Osteocyte (in vitro differentiated cells): ENCODE results near the gene BTBD2. TPM values are rescaled to one million over a fixed set of nuclear protein-coding genes. Genes with fewer than 3 reads are reported as not detected.

ENCODE experiments used
- DNase-seq: peaks from one replicate; pipeline ENCODE4 v3.0.0; 2021; ENCODE audit warnings: mixed read lengths; ENCODE audit not compliant: unreplicated experiment; ENCODE audit errors: extremely low spot score
- H3K27ac Mint-ChIP-seq: one replicate; pipeline ENCODE4 v1.8.0; 2021; ENCODE audit warnings: mild to moderate bottlenecking, mixed read lengths; ENCODE audit not compliant: unreplicated experiment
- H3K27me3 Mint-ChIP-seq: one replicate; pipeline ENCODE4 v1.8.0; 2021; ENCODE audit warnings: mixed read lengths; ENCODE audit not compliant: unreplicated experiment
- H3K36me3 Mint-ChIP-seq: one replicate; pipeline ENCODE4 v1.8.0; 2021; ENCODE audit warnings: mixed read lengths; ENCODE audit not compliant: unreplicated experiment
- H3K4me1 Mint-ChIP-seq: one replicate; pipeline ENCODE4 v1.8.0; 2021; ENCODE audit warnings: mixed read lengths; ENCODE audit not compliant: unreplicated experiment
- H3K4me3 Mint-ChIP-seq: one replicate; pipeline ENCODE4 v1.8.0; 2021; ENCODE audit warnings: mild to moderate bottlenecking, moderate library complexity, mixed read lengths; ENCODE audit not compliant: unreplicated experiment
- H3K9me3 Mint-ChIP-seq: one replicate; pipeline ENCODE4 v1.8.0; 2021; ENCODE audit warnings: mixed read lengths; ENCODE audit not compliant: unreplicated experiment
- CTCF ChIP-seq: fragments of 200-600 bp; sonication (generic); IDR thresholded peaks from 2 replicates; pipeline ENCODE4 v1.5.0; 2021; ENCODE audit warnings: antibody characterized with exemption, mild to moderate bottlenecking, moderate library complexity
- total RNA-seq: library from RNA; stranded (reverse); gene quantifications from 2 replicates; pipeline ENCODE4 v1.2.1, GENCODE V29; 2021

Gene BTBD2
- total RNA-seq, 1 donor from 2014 or later: 86.0 TPM

- Mint-ChIP-seq H3K9me3 (no peaks in the 10 kb centered on the region), H3K36me3 (no peaks in the 10 kb centered on the region), H3K27me3 (no peaks in the 10 kb centered on the region), H3K4me1 (peaks cover 21% of the 10 kb centered on the region), H3K4me3 (peak within 1 kb of the TSS; percentile 84), H3K27ac (peak within 1 kb of the TSS; percentile 96)
- no peak for DNase-seq
- TF ChIP-seq CTCF: no peak
Measured at GRCh38 chr19:1941146-1942077, 74.1 kb downstream of the BTBD2 start, which contains the start of gene CSNK1G2. Gene CSNK1G2 (plus strand): TSS chr19:1941172. CDS start chr19:1969773, 28,601 bp downstream.

GRCh38 chr19:1938071-1938470, 77.4 kb downstream of the BTBD2 start:
- Mint-ChIP-seq H3K27ac (no peak overlapping the region), H3K36me3 (no peaks in the 10 kb centered on the region), H3K4me1 (peaks cover 10% of the 10 kb centered on the region), H3K4me3 (no peak overlapping the region), H3K9me3 (peaks cover 4% of the 10 kb centered on the region), H3K27me3 (no peaks in the 10 kb centered on the region)
- no peak for DNase-seq
- TF ChIP-seq CTCF: no peak

GRCh38 chr19:1936916-1937610, 78.5 kb downstream of the BTBD2 start:
- no peaks in the 10 kb centered on the region for H3K36me3 Mint-ChIP-seq
- no peak overlapping the region for H3K4me3 Mint-ChIP-seq
- TF ChIP-seq CTCF: no peak
- peak; percentile 83 for DNase-seq
- no peaks in the 10 kb centered on the region for H3K27me3 Mint-ChIP-seq
- H3K9me3 Mint-ChIP-seq: peaks cover 4% of the 10 kb centered on the region
- peaks cover 6% of the 10 kb centered on the region for H3K4me1 Mint-ChIP-seq
- H3K27ac Mint-ChIP-seq: no peak overlapping the region

- H3K4me1 Mint-ChIP-seq: peaks cover 6% of the 10 kb centered on the region
- no peaks in the 10 kb centered on the region for H3K27me3 Mint-ChIP-seq
- H3K36me3 Mint-ChIP-seq: no peaks in the 10 kb centered on the region
- no peak overlapping the region for H3K27ac Mint-ChIP-seq
- DNase-seq: no peak
- no peak overlapping the region for H3K4me3 Mint-ChIP-seq
- no peak for TF ChIP-seq CTCF
- H3K9me3 Mint-ChIP-seq: peaks cover 4% of the 10 kb centered on the region
Measured at GRCh38 chr19:1936430-1936829, 79.1 kb downstream of the BTBD2 start.
